Thoracic aorta (tissue), 2 donors: ENCODE measurements around the gene KIF12. TPM values are rescaled to one million over a fixed set of nuclear protein-coding genes. Genes with fewer than 3 reads are reported as not detected.

ENCODE experiments used
- ATAC-seq: fragments of 150-250 bp; one replicate; pipeline ENCODE4 v1.8.0; 2017; ENCODE audit warnings: low read depth; ENCODE audit not compliant: insufficient number of reproducible peaks, low FRiP score
- DNase-seq: peaks from one replicate; pipeline ENCODE4 v3.0.0-alpha.2; 2020; ENCODE audit warnings: low spot score
- H3K27ac ChIP-seq, 2 donors: fragments of 200-600 bp; sonication (generic); 1 replicate in 1 of 2; 2 replicates in 1 of 2; pipeline ENCODE4 v1.5.1; 2016; ENCODE audit warnings: mild to moderate bottlenecking in 2 of 2, moderate library complexity in 2 of 2
- H3K27me3 ChIP-seq: fragments of 200-600 bp; sonication (generic); replicated peaks from 2 replicates; pipeline ENCODE4 v1.6.0; 2016; ENCODE audit warnings: mild to moderate bottlenecking; ENCODE audit not compliant: insufficient read depth
- H3K36me3 ChIP-seq: fragments of 200-600 bp; sonication (generic); one replicate; pipeline ENCODE4 v1.5.1; 2016
- H3K4me1 ChIP-seq, 2 donors: fragments of 200-600 bp; sonication (generic); 1 replicate in 1 of 2; 2 replicates in 1 of 2; pipeline versions ENCODE4 v1.5.1 to v1.6.0; 2016; ENCODE audit warnings: low read depth in 2 of 2, mild to moderate bottlenecking in 1 of 2; ENCODE audit not compliant: control insufficient read depth in 1 of 2
- H3K4me3 ChIP-seq: fragments of 200-600 bp; sonication (generic); 2 replicates; pipeline ENCODE4 v1.5.1; 2016; ENCODE audit warnings: mild to moderate bottlenecking
- H3K9me3 ChIP-seq: fragments of 200-600 bp; sonication (generic); 2 replicates; pipeline ENCODE4 v1.5.1; 2016
- total RNA-seq, 2 donors: library from RNA; depleted of rRNA; stranded (reverse); fragments of >200 nt; gene quantifications; one replicate each; pipeline versions ENCODE4 v1.1.0 to v1.2.3, GENCODE V29; 2016
- TF ChIP-seq, protein P1 (sequence below): fragments of 200-600 bp; sonication (generic); IDR thresholded peaks from one replicate; pipeline ENCODE4 v1.5.1; 2019; ENCODE audit warnings: antibody characterized with exemption

The KIF12 gene
- total RNA-seq, 2 donors from 2014 or later, result not detected

- no peak overlapping the region for H3K27ac ChIP-seq
These were observed 7.4 kb downstream of the KIF12 start for GRCh38 chr9:114091711-114092110.

DNA sequence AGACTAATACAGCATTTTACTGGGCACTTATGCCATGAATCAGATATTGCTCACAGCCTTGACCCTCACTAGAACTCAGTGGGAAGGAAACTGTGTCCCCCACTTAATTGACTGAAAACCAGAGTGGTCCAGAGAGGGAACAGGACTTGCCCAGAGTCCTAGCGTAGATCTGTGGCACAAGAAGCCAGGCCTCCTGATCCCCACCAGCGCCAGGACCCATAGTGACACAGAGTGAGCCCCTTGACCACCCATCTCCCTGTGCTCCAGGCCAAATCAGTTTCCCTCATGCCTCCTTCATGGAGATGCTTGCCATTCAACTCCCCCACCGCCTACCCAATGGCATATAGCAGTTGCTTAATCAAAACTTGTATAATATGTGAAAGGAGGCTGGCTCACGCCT is 8.3 kb downstream of the KIF12 start:
- DNase-seq (no peak), ATAC-seq (no peak)

More at GRCh38 chr9:114091711-114092110, 7.4 kb downstream of the KIF12 start:
- H3K9me3 ChIP-seq, result no peaks in the 10 kb centered on the region
- ATAC-seq, result no peak
- H3K4me1 ChIP-seq, result no peaks in the 10 kb centered on the region
- TF ChIP-seq, protein P1, sequence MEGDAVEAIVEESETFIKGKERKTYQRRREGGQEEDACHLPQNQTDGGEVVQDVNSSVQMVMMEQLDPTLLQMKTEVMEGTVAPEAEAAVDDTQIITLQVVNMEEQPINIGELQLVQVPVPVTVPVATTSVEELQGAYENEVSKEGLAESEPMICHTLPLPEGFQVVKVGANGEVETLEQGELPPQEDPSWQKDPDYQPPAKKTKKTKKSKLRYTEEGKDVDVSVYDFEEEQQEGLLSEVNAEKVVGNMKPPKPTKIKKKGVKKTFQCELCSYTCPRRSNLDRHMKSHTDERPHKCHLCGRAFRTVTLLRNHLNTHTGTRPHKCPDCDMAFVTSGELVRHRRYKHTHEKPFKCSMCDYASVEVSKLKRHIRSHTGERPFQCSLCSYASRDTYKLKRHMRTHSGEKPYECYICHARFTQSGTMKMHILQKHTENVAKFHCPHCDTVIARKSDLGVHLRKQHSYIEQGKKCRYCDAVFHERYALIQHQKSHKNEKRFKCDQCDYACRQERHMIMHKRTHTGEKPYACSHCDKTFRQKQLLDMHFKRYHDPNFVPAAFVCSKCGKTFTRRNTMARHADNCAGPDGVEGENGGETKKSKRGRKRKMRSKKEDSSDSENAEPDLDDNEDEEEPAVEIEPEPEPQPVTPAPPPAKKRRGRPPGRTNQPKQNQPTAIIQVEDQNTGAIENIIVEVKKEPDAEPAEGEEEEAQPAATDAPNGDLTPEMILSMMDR, result no peak
- no peak overlapping the region for H3K4me3 ChIP-seq
- DNase-seq, result no peak
- no peaks in the 10 kb centered on the region for H3K27me3 ChIP-seq
- no peaks in the 10 kb centered on the region for H3K36me3 ChIP-seq

DNA sequence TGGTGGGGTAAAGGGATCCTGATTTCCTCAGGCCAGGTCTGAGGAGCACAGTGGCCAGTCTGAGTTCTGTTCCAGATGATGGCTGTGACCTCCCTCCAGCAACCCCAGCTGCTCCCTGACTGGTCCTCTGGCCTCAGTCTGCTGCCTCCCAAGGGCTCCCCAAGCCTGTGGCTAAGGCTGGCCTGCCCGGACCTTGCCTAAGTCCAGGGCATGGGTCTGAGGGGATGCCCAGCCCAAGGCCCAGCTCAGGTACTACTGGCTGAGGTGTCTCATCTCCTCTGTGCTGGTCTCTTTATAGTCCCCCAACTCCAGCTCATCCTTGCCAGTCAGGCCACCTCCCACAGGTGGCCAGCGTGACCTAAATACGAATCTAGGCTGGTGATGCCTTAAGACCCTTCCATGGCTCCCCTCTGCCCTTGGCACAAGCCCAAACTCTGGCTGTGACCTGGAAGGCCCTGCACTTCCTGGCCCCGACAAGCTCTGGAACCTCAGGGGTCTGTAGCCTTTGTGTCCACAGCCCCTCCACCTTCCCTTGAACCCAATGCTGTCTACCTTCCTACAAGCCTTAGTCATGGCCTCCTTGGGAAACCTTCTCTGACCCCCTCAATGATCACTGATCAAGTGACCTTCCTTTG is 9.8 kb downstream of the KIF12 start:
- no peaks in the 10 kb centered on the region for H3K27me3 ChIP-seq
- TF ChIP-seq, protein P1, result no peak
- DNase-seq (no peak), ATAC-seq (no peak)
- H3K9me3 ChIP-seq, result no peaks in the 10 kb centered on the region
- no peak overlapping the region for H3K4me3 ChIP-seq
- no peaks in the 10 kb centered on the region for H3K36me3 ChIP-seq
- no peaks in the 10 kb centered on the region for H3K4me1 ChIP-seq
- no peak overlapping the region for H3K27ac ChIP-seq

More for the DNA sequence above, 8.3 kb downstream of the KIF12 start:
- Histone ChIP-seq H3K27ac (no peak overlapping the region), H3K36me3 (no peaks in the 10 kb centered on the region), H3K27me3 (no peaks in the 10 kb centered on the region), H3K9me3 (no peaks in the 10 kb centered on the region), H3K4me3 (no peak overlapping the region), H3K4me1 (no peaks in the 10 kb centered on the region)
- TF ChIP-seq, protein P1, result no peak

GRCh38 chr9:114088571-114089170 is 10.4 kb downstream of the KIF12 start:
- Histone ChIP-seq H3K9me3 (no peaks in the 10 kb centered on the region), H3K36me3 (no peaks in the 10 kb centered on the region), H3K4me1 (no peaks in the 10 kb centered on the region), H3K4me3 (no peak overlapping the region), H3K27me3 (no peaks in the 10 kb centered on the region), H3K27ac (no peak overlapping the region)
- ATAC-seq (no peak), DNase-seq (no peak)
- TF ChIP-seq, protein P1, result no peak

- Histone ChIP-seq H3K27me3 (no peaks in the 10 kb centered on the region), H3K4me1 (peaks cover 0 to 3% of the 10 kb centered on the region in 2 donors), H3K27ac (no peak overlapping the region), H3K4me3 (no peak overlapping the region), H3K9me3 (no peaks in the 10 kb centered on the region), H3K36me3 (no peaks in the 10 kb centered on the region)
- TF ChIP-seq, protein P1, result no peak
- no peak for ATAC-seq
- no peak for DNase-seq
These were observed 11.4 kb downstream of the KIF12 start for GRCh38 chr9:114087721-114088120.
